Fibroblast of lung (primary cell): ENCODE data around the gene IRF1.

ENCODE experiments used
- CTCF ChIP-seq, 2 donors: IDR thresholded peaks in 1 of 2; conservative IDR thresholded peaks in 1 of 2; 1 replicate in 1 of 2; 2 replicates in 1 of 2; pipeline ENCODE4 v1.5.1; 2011 to 2012; ENCODE audit warnings: low read length in 2 of 2, control low read depth in 1 of 2, inconsistent platforms in 1 of 2, low read depth in 1 of 2, mild to moderate bottlenecking in 1 of 2
- EZH2 ChIP-seq: IDR thresholded peaks from 2 replicates; pipeline ENCODE4 v1.5.1; 2012; ENCODE audit warnings: low read length, control low read depth, mild to moderate bottlenecking; ENCODE audit errors: missing control alignments

DNA sequence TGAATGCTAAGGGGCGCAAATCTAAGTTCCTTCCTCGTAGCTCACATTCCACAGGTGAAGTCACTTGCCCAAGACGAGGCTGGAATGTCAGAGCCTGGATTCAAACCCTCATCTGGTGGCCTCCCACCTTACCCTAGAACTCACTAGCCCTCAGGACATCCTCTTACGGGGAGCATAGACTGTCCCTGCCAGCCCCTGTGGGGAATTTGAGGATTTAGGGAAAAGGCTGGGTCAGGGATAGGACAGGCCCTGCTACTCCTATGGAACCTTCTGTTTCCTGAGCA, 45.0 kb downstream of the IRF1 start:
- no peak for TF ChIP-seq EZH2
- TF ChIP-seq CTCF (conservative IDR thresholded peaks at IDR 0.05 in 1 of 2, IDR thresholded peaks at IDR 0.05 in 1 of 2; ENCODE audit: low read depth in 1 of 2, low read length in 2 of 2), result no peak
